CD14-positive monocyte (primary cell): ENCODE data around the gene BFSP2. TPM values are rescaled to one million over a fixed set of nuclear protein-coding genes. Genes with fewer than 3 reads are reported as not detected.

Experiments
- DNase-seq, 3 donors: peaks; one replicate each; pipeline ENCODE4 v3.0.0-alpha.2; 2011 to 2022
- H2AFZ ChIP-seq: 2 replicates; pipeline ENCODE4 v1.6.0; 2012; ENCODE audit warnings: mild to moderate bottlenecking, low read depth, low read length, inconsistent platforms; ENCODE audit not compliant: insufficient read depth, poor library complexity, severe bottlenecking
- H3K27ac ChIP-seq, 2 donors: 1 replicate in 1 of 2; 2 replicates in 1 of 2; pipeline ENCODE4 v1.5.1; 2012 to 2013; ENCODE audit warnings: low read length in 2 of 2, control low read depth in 1 of 2, inconsistent platforms in 1 of 2, low read depth in 1 of 2, mild to moderate bottlenecking in 1 of 2
- H3K27me3 ChIP-seq, 2 donors: one replicate each; pipeline versions ENCODE4 v1.6.0 to v1.6.1; 2011 to 2013; ENCODE audit warnings: low read length in 2 of 2; ENCODE audit not compliant: control insufficient read depth in 2 of 2, insufficient read depth in 2 of 2
- H3K36me3 ChIP-seq, 2 donors: replicated peaks in 1 of 2; 1 replicate in 1 of 2; 2 replicates in 1 of 2; pipeline versions ENCODE4 v1.5.1 to v1.6.1; 2012 to 2013; ENCODE audit warnings: low read length in 2 of 2, control low read depth in 1 of 2, inconsistent platforms in 1 of 2, mild to moderate bottlenecking in 1 of 2; ENCODE audit not compliant: insufficient read depth in 2 of 2, control insufficient read depth in 1 of 2
- H3K4me1 ChIP-seq, 2 donors: 1 replicate in 1 of 2; 2 replicates in 1 of 2; pipeline versions ENCODE4 v1.5.1 to v1.6.1; 2012 to 2013; ENCODE audit warnings: low read length in 2 of 2, control low read depth in 1 of 2, inconsistent platforms in 1 of 2, mild to moderate bottlenecking in 1 of 2, moderate library complexity in 1 of 2; ENCODE audit not compliant: insufficient read depth in 2 of 2, control insufficient read depth in 1 of 2
- H3K4me2 ChIP-seq: replicated peaks from 2 replicates; pipeline ENCODE3; 2012; ENCODE audit warnings: low read length, moderate library complexity, mild to moderate bottlenecking; ENCODE audit not compliant: poor library complexity, severe bottlenecking; ENCODE audit errors: extremely low read depth
- H3K4me3 ChIP-seq, 3 experiments: fragments of 200-600 bp in 1 of 3; sonication (generic) in 1 of 3; replicated peaks in 1 of 3; 1 replicate in 2 of 3; 2 replicates in 1 of 3; pipeline ENCODE4 v1.5.1; 2011 to 2013; ENCODE audit warnings: low read length in 3 of 3, mild to moderate bottlenecking in 3 of 3, control low read depth in 2 of 3, low read depth in 2 of 3, inconsistent platforms in 1 of 3, moderate library complexity in 1 of 3
- H3K79me2 ChIP-seq: 2 replicates; pipeline ENCODE4 v1.6.0; 2012; ENCODE audit warnings: mild to moderate bottlenecking, control low read depth, inconsistent platforms, low read length, moderate library complexity; ENCODE audit not compliant: insufficient read depth
- H3K9ac ChIP-seq: 2 replicates; pipeline ENCODE4 v1.6.0; 2017; ENCODE audit warnings: low read length, mild to moderate bottlenecking; ENCODE audit not compliant: insufficient read depth, poor library complexity, severe bottlenecking
- H3K9me3 ChIP-seq, 2 donors: replicated peaks in 1 of 2; 1 replicate in 1 of 2; 2 replicates in 1 of 2; pipeline versions ENCODE4 v1.5.1 to v1.6.1; 2012 to 2013; ENCODE audit warnings: low read length in 2 of 2, control low read depth in 1 of 2; ENCODE audit not compliant: control insufficient read depth in 1 of 2, insufficient read depth in 1 of 2
- H4K20me1 ChIP-seq: 2 replicates; pipeline ENCODE4 v1.6.0; 2012; ENCODE audit warnings: mild to moderate bottlenecking, low read length, control low read depth, moderate library complexity; ENCODE audit not compliant: insufficient read depth
- H3K27ac Mint-ChIP-seq, 7 donors: one replicate each; pipeline ENCODE4 v1.8.0; 2020; ENCODE audit warnings: mild to moderate bottlenecking in 7 of 7, mixed read lengths in 7 of 7, moderate library complexity in 6 of 7, inconsistent platforms in 2 of 7
- H3K27me3 Mint-ChIP-seq, 3 donors: one replicate each; pipeline ENCODE4 v1.8.0; 2021 to 2022; ENCODE audit warnings: low read depth in 3 of 3, mild to moderate bottlenecking in 3 of 3, mixed read lengths in 3 of 3, moderate library complexity in 3 of 3, inconsistent platforms in 1 of 3
- H3K36me3 Mint-ChIP-seq, 2 donors: one replicate each; pipeline ENCODE4 v1.8.0; 2020; ENCODE audit warnings: mixed read lengths in 2 of 2, inconsistent platforms in 1 of 2, mild to moderate bottlenecking in 1 of 2
- H3K4me1 Mint-ChIP-seq: one replicate; pipeline ENCODE4 v1.8.0; 2020; ENCODE audit warnings: mild to moderate bottlenecking, mixed read lengths
- H3K4me3 Mint-ChIP-seq, 2 donors: one replicate each; pipeline ENCODE4 v1.8.0; 2020; ENCODE audit warnings: mild to moderate bottlenecking in 2 of 2, mixed read lengths in 2 of 2, moderate library complexity in 1 of 2
- H3K9me3 Mint-ChIP-seq, 7 donors: one replicate each; pipeline ENCODE4 v1.8.0; 2020 to 2022; ENCODE audit warnings: mixed read lengths in 7 of 7, mild to moderate bottlenecking in 6 of 7, moderate library complexity in 6 of 7, inconsistent platforms in 2 of 7
- WGBS: methylation state at CpG from one replicate; pipeline ENCODE4 v1.1.5; 2013; ENCODE audit warnings: missing lambda C conversion rate; ENCODE audit not compliant: insufficient coverage; 5-methylcytosine and 5-hydroxymethylcytosine counted together
- intact Hi-C, 2 donors: fragments of 100-400 bp; cut with micrococcal nuclease; formaldehyde crosslinking; loops; one replicate each; pipeline versions ENCODE4 v1.15.0 to v1.15.1; 2023
- polyA plus RNA-seq, 3 donors: library from polyadenylated mRNA; depleted of rRNA in 1 of 3; unstranded in 2 of 3; stranded (reverse) in 1 of 3; fragments of 300-500 nt in 2 of 3; fragments of >200 nt in 1 of 3; fragmentation: Illumina TruSeq in 2 of 3; gene quantifications; 1 replicate in 2 of 3; 2 replicates in 1 of 3; pipeline ENCODE4 v1.2.3, GENCODE V29; 2012 to 2021
- TF ChIP-seq, protein P1 (sequence below): fragments of 200-600 bp; IDR thresholded peaks from one replicate; pipeline ENCODE4 v1.8.0; 2022; ENCODE audit warnings: antibody characterized with exemption, mild to moderate bottlenecking

The BFSP2 gene
- polyA plus RNA-seq, 3 donors = not detected

- Mint-ChIP-seq H3K9me3 (peaks cover 0 to 10% (median 3%) of the 10 kb centered on the region in 7 donors), H3K4me1 (no peaks in the 10 kb centered on the region), H3K4me3 (no peak overlapping the region), H3K27me3 (peaks cover 0 to 2% (median 2%) of the 10 kb centered on the region in 3 donors), H3K27ac (no peak overlapping the region), H3K36me3 (no peaks in the 10 kb centered on the region)
- Histone ChIP-seq H3K27ac (no peak overlapping the region), H3K9ac (no peak overlapping the region), H2AFZ (no peak overlapping the region), H3K79me2 (no peaks in the 10 kb centered on the region), H4K20me1 (no peaks in the 10 kb centered on the region), H3K36me3 (no peaks in the 10 kb centered on the region), H3K27me3 (no peaks in the 10 kb centered on the region), H3K4me2 (no peak overlapping the region), H3K9me3 (no peaks in the 10 kb centered on the region), H3K4me1 (no peaks in the 10 kb centered on the region), H3K4me3 (no peak overlapping the region)
- 94% methylated on average over 2 of the region's 2 CpGs for WGBS
- TF ChIP-seq, protein P1, sequence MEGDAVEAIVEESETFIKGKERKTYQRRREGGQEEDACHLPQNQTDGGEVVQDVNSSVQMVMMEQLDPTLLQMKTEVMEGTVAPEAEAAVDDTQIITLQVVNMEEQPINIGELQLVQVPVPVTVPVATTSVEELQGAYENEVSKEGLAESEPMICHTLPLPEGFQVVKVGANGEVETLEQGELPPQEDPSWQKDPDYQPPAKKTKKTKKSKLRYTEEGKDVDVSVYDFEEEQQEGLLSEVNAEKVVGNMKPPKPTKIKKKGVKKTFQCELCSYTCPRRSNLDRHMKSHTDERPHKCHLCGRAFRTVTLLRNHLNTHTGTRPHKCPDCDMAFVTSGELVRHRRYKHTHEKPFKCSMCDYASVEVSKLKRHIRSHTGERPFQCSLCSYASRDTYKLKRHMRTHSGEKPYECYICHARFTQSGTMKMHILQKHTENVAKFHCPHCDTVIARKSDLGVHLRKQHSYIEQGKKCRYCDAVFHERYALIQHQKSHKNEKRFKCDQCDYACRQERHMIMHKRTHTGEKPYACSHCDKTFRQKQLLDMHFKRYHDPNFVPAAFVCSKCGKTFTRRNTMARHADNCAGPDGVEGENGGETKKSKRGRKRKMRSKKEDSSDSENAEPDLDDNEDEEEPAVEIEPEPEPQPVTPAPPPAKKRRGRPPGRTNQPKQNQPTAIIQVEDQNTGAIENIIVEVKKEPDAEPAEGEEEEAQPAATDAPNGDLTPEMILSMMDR = no peak
- no peak for DNase-seq
- intact Hi-C loops = no loop called here
These were observed 39.4 kb upstream of the BFSP2 start for GRCh38 chr3:133360476-133360875.

- Histone ChIP-seq H3K79me2 (no peaks in the 10 kb centered on the region), H3K4me1 (no peaks in the 10 kb centered on the region), H3K9me3 (no peaks in the 10 kb centered on the region), H4K20me1 (no peaks in the 10 kb centered on the region), H3K9ac (no peak overlapping the region), H3K36me3 (no peaks in the 10 kb centered on the region), H3K27ac (no peak overlapping the region), H3K4me3 (no peak overlapping the region), H2AFZ (no peak overlapping the region), H3K4me2 (no peak overlapping the region), H3K27me3 (no peaks in the 10 kb centered on the region)
- Mint-ChIP-seq H3K27me3 (peaks cover 0 to 2% (median 1%) of the 10 kb centered on the region in 3 donors), H3K27ac (no peak overlapping the region), H3K4me1 (no peaks in the 10 kb centered on the region), H3K9me3 (peaks cover 0 to 10% (median 3%) of the 10 kb centered on the region in 7 donors), H3K36me3 (no peaks in the 10 kb centered on the region), H3K4me3 (no peak overlapping the region)
- intact Hi-C loops = no loop called here
- TF ChIP-seq, protein P1 = no peak
- DNase-seq = no peak
- 100% methylated on average over 1 of the region's 2 CpGs for WGBS
These were observed 38.8 kb upstream of the BFSP2 start for GRCh38 chr3:133361011-133361410.
